Frontal cortex (tissue), 4 donors: Measurements from ENCODE around the gene LYVE1. TPM values are rescaled to one million over a fixed set of nuclear protein-coding genes. Genes with fewer than 3 reads are reported as not detected.
A peak's percentile ranks its signal among the peaks of the same experiment; 100 is the strongest.

ENCODE experiments used
- DNase-seq, 2 donors: peaks; one replicate each; pipeline ENCODE4 v3.0.0; 2012; ENCODE audit warnings: low spot score in 2 of 2
- FAIRE-seq: peaks from 2 replicates; lab custom pipeline; 2012; peaks lifted over from hg19 to GRCh38; lab: Jason Lieb, UNC
- total RNA-seq: library from RNA; depleted of rRNA; stranded (reverse); fragments of >200 nt; gene quantifications from one replicate; pipeline ENCODE4 v1.2.3, GENCODE V29; 2014
- donor health status: control.
- donor health status: control.
- donor health status: control.

LYVE1 gene
- total RNA-seq, 1 donor from 2014 or later = 6.9 TPM

DNA sequence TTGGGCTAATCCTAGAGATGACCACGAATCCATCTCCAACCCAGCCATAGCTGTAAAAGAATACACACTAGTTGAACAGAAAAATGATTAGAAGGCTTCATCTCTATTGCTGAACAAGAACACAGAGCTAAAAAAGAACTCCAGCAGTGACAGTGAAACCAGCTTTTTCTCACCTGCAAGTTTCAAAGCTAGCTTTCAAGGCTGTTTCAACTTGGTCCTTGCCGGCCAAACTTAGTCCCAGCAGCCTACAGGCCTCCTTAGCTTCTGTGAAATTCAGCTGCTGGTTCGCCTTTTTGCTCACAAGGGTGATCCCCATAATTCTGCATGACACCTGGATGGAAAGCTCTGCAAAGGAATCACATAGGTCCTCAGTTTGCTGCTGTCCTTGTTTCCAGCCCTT lies 4.4 kb downstream of the LYVE1 start:
- DNase-seq (no peak), FAIRE-seq (no peak)

DNA sequence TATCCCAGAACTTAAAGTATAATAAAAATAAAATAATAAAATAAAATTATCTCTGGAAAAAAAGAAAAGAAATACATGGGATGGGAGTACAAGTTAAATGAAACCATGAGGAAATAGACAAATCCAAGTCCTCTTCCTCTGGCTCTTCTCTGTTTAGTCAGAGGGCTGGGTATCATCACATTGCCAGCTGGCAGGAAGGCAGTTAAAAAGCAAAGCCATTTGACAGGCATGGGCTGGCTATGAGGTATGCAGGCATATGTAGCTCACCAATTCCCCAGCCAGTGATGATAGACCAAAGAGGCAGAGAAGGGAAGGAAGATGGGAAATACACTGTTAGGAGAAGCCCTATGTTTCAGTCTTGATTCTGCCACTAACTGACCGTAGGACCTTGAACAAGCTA lies 6.5 kb downstream of the LYVE1 start:
- DNase-seq = no peak
- FAIRE-seq = no peak

GRCh38 chr11:10561043-10561818 lies 7.2 kb downstream of the LYVE1 start:
- DNase-seq (no peak), FAIRE-seq (no peak)

DNA sequence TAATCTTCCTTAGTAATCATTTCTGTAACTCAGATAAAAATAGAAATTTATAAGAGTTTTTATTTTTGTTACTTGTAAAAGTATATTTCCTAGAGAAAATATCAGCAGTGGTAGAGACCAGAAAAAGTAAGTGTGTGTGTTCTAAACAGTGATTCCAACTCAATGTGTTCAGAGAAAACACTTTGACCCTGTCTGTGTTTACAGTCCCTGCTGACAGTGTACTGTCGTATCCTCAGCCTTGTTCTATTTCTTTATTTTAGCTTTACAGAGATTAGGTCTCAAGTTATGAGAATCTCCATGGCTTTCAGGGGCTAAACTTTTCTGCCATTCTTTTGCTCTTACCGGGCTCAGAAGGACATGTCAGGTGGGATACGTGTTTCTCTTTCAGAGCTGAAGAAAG lies 10.2 kb downstream of the LYVE1 start:
- no peak for FAIRE-seq

DNA sequence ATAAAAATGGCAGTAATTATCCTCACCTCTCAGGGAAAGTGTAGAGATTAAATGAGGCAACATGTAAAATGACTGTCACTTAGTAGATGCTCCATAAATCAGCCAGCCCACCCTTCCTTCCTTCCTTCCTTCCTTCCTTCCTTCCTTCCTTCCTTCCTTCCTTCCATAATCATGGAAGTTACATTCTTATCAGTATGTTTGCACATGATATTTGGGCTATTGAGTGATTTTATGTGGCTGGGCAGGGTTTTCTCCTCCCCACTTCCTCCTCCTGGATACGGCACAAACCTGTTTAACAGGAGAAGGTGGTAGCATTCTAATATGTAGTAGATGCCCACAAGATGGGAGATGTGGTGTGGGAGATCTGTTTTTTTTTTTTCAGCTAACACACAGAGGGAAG lies 11.9 kb downstream of the LYVE1 start:
- FAIRE-seq = no peak
- DNase-seq = no peak

More for the DNA sequence above, 10.2 kb downstream of the LYVE1 start:
- DNase-seq = no peak

GRCh38 chr11:10551845-10552352 lies 16.6 kb downstream of the LYVE1 start:
- FAIRE-seq (no peak), DNase-seq (no peak)

DNA sequence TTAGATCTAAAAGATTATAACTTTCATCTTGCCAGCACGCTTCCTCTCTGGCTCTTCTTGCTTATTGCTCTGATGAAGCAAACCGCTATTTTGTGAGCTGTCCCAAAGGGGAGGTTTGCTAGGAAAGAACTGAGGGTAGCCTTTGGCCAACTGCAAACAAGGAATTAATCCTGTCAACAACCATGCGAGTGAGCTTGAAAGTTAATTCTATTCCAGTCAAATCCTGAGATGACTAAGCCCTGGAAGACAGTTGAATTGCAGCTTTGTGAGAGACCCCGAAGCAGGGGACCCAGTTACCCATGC lies 17.2 kb downstream of the LYVE1 start:
- no peak for FAIRE-seq
- DNase-seq = no peak

DNA sequence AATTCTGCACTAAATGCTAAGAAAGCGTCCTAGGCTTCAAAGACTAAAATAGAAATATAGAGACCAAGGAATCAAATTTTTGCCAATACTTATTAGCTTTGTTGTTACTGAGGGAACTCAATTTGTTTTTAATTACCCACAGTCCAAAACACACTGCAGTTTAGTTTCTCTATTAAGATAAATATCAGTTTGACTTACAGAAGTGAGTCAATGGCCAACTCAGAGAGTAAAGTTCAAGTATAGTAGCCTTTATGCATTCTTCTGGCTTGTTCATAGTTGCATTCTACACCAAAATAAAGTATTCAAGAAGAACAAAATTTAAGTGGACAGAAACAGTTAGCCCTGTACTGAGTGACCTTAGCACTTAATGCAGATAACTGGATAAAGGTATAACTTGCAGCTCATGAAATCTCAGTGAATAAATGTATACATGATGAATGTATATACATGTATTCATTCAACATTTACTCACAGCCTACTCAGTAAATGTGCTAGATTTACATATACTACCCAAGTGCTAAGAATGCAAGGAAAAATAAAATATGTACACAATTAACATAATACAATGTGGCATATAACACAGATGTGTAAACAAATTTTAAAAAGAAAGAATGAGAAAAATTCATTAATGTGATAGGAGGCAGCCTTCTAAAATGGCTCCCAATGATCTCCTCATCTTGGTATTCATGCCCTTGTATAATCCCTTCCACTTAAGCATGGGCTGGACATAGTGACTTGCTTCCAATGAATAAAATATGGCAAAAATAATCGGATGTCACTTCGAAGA lies 17.8 kb downstream of the LYVE1 start:
- DNase-seq (no peak), FAIRE-seq (no peak)

- no peak for DNase-seq
- no peak for FAIRE-seq
Measured at GRCh38 chr11:10544491-10545465, 23.7 kb downstream of the LYVE1 start.

- no peak for DNase-seq
- FAIRE-seq = no peak
Measured at GRCh38 chr11:10543782-10544181, 24.7 kb downstream of the LYVE1 start.

DNA sequence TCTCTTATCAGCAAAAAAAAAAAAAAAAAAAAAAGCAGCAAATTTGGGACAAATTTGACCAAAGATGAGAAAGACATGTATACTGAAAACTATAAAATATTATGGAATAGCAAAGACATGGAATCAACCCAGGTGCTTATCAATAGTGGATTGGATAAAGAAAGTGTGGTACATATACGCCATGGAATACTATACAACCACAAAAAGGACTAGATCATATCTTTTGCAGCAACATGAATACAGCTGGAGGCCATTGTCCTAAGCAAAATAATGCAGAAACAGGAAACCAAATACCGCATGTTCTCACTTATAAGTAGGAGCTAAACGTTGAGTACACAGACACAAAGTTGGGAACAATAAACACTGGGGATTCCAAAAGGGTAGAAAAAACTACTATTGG lies 25.7 kb downstream of the LYVE1 start:
- FAIRE-seq (peak; percentile 36), DNase-seq (no peak)

DNA sequence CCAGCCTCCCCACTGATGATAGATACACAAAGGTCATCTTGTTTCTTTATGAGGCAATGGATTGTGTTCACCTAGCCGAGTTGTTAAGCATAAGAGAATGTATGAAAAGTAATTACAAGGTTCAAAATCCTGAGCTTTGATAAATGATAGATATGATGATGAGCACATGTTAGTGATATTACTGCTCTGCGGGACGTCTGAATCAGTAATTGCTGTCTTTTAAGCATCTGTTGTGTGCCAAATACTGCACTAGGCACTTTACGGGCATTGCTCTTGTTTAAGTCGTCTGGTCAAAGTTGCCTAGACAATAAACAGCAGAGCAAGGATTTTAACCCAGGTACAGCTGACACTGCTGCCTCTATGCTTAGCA lies 26.9 kb downstream of the LYVE1 start:
- DNase-seq = peak in 1 of 2 donors; percentile 21
- no peak for FAIRE-seq

- DNase-seq = peak; percentile 93
- FAIRE-seq = no peak
Measured at GRCh38 chr11:10540915-10541560, 27.4 kb downstream of the LYVE1 start, which contains the start of gene RNF141. TSS of gene RNF141 (minus strand) at chr11:10541187. CDS start at chr11:10534158, 7,029 bp downstream.

DNA sequence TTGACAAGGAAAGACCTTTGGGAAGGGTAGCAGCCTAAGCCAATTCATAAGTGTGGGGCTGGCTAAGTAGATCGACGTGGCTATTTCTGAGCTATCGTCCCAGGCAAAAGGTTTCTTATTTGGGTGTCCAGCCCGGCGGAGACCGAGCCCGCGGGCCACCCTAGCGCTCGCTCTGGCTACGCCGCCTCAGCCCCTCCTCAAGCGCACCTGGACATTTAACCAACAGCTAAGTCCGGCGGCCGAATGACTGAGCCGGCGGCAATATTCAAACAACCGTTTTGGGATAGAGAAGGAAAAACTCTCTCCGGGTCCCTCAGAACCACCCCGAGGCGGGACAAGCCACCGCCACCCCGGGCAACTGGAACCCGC lies 27.9 kb downstream of the LYVE1 start:
- no peak for DNase-seq
- no peak for FAIRE-seq

- no peak for DNase-seq
- no peak for FAIRE-seq
Measured at GRCh38 chr11:10539339-10539738, 29.1 kb downstream of the LYVE1 start.

DNA sequence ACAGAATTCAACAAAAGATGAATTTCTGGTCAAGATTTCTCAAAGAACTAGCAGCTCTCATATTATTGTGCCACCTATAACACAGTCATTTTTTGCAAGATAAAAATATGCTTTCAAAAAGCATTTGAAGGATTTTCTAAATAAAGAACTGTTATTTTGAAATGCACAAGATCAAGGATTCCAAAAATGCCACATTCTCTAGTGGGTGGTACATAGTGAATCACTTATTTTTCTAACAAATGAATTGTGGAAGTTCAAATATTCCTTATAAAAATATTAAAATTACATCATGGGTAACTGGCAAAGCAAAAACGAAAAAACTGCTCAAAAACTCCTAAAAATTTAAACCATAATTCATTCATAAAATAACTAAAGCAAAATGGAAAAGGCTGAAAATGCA lies 29.5 kb downstream of the LYVE1 start:
- no peak for FAIRE-seq
- no peak for DNase-seq

DNA sequence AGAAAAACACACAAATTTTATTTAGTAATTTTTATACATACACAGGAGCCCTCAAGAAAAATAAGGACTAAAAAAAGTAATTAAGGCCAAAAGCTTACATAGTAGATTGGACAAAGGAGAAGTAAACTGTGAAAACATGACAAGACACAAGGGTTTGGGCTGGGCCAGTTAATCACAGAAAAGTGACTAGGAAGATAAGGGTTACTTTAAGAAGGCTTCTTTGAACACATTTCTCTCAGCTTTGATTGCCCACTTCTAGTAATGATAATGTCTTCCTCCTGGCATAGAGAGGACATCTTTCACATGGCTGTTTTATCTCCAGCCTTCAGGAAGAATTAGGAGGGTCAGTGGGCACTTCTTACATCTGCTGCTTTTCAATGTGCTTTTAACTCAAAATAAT lies 30.9 kb downstream of the LYVE1 start:
- no peak for FAIRE-seq

DNA sequence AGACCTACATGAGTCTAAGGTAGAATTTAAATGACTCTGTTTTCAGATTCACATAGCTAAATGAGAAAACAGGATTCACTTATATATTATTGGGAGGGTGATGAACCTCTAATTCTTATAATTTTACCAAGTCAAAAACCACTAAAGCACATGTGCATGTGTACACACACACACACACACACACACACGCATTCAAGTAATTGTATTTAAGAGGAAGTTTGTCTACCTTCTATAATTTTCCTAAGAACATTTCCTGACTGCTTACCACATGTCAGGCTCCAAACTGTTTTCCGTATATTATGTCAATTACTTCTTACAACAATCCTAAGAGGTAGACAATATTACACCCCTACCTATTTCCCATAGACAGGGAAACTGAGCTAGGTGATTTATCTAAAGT lies 34.1 kb downstream of the LYVE1 start:
- DNase-seq = no peak
- FAIRE-seq = no peak

More for the DNA sequence above, 30.9 kb downstream of the LYVE1 start:
- DNase-seq = no peak

- FAIRE-seq (peak; percentile 43), DNase-seq (no peak)
Measured at GRCh38 chr11:10533323-10533722, 35.1 kb downstream of the LYVE1 start.

GRCh38 chr11:10532526-10532925 lies 35.9 kb downstream of the LYVE1 start:
- DNase-seq (no peak), FAIRE-seq (no peak)
